K562 (cell line): ENCODE results near the gene CAMK2G. TPM values are rescaled to one million over a fixed set of nuclear protein-coding genes. Genes with fewer than 3 reads are reported as not detected.

Experiments
- ATAC-seq: fragments of 200-7000 bp; cut with Tn5 transposase; 3 replicates; pipeline ENCODE4 v1.9.1; 2020; ENCODE audit warnings: moderate library complexity
- BruUV-seq: library from RNA; stranded (reverse); fragments of 400-500 nt; replicated peaks from 2 replicates; lab custom pipeline; 2021; lab: Mats Ljungman, UMichigan
- CTCF ChIA-PET: fragments of 300-600 bp; formaldehyde crosslinking; extraction: SDS; loops from one replicate; lab custom pipeline; 2021; ENCODE audit warnings: low intra/inter-chr PET ratio; lab: Yijun Ruan, JAX
- POLR2A ChIA-PET: fragments of 300-600, 350-650 bp; sonication (Branson Sonifier 250); formaldehyde crosslinking; extraction: SDS; loops from one replicate; lab custom pipeline; 2021; ENCODE audit warnings: antibody characterized with exemption, inconsistent platforms; lab: Yijun Ruan, JAX
- DNase-seq, 4 experiments: peaks; one replicate each; pipeline versions ENCODE4 v3.0.0 to v3.0.0-alpha.2; 2011 to 2018; ENCODE audit warnings: low spot score in 3 of 4, mixed read lengths in 3 of 4; ENCODE audit errors: extremely low read depth in 1 of 4
- FAIRE-seq: peaks from 2 replicates; lab custom pipeline; 2011; peaks lifted over from hg19 to GRCh38; lab: Jason Lieb, UNC
- H2AFZ ChIP-seq: 2 replicates; pipeline ENCODE4 v1.6.0; 2011; ENCODE audit warnings: low read depth, low read length, control low read depth, inconsistent platforms
- H3K27ac ChIP-seq: fragments of 200-600 bp; 3 replicates; pipeline ENCODE4 v1.8.0; 2011; ENCODE audit warnings: low read depth, mild to moderate bottlenecking, control low read depth, inconsistent platforms, low read length, moderate library complexity, mixed read lengths; ENCODE audit errors: extremely low read depth
- H3K27me3 ChIP-seq, 2 experiments: fragments of 300-600 bp in 1 of 2; 2 replicates in 1 of 2; 3 replicates in 1 of 2; pipeline versions ENCODE4 v1.6.0 to v1.8.0; 2011; ENCODE audit warnings: inconsistent platforms in 2 of 2, low read length in 2 of 2, mild to moderate bottlenecking in 1 of 2, mixed read lengths in 1 of 2, moderate library complexity in 1 of 2; ENCODE audit not compliant: control insufficient read depth in 2 of 2, insufficient read depth in 2 of 2
- H3K36me3 ChIP-seq: fragments of 300-600 bp; 3 replicates; pipeline ENCODE4 v1.8.0; 2011; ENCODE audit warnings: mild to moderate bottlenecking, low read length, inconsistent platforms; ENCODE audit not compliant: control insufficient read depth, insufficient read depth
- H3K4me1 ChIP-seq, 2 experiments: fragments of 200-600 bp in 1 of 2; replicated peaks in 1 of 2; 2 replicates in 1 of 2; 3 replicates in 1 of 2; pipeline versions ENCODE4 v1.5.1 to v1.8.0; 2011; ENCODE audit warnings: inconsistent platforms in 2 of 2, low read length in 2 of 2, mild to moderate bottlenecking in 1 of 2, mixed read lengths in 1 of 2, moderate library complexity in 1 of 2; ENCODE audit not compliant: control insufficient read depth in 2 of 2, insufficient read depth in 2 of 2
- H3K4me2 ChIP-seq: 2 replicates; pipeline ENCODE4 v1.6.1; 2011; ENCODE audit warnings: low read length, control low read depth, inconsistent platforms, mixed read lengths; ENCODE audit not compliant: insufficient read depth
- H3K4me3 ChIP-seq: fragments of 200-600 bp; sonication (generic), shearing (Covaris generic); 2 replicates; pipeline ENCODE4 v1.5.1; 2016; ENCODE audit warnings: control low read depth, inconsistent platforms
- H3K79me2 ChIP-seq: fragments of 200-600 bp; 3 replicates; pipeline ENCODE4 v1.8.0; 2011; ENCODE audit warnings: low read length, inconsistent platforms; ENCODE audit not compliant: control insufficient read depth, insufficient read depth
- H3K9ac ChIP-seq, 2 experiments: 2 replicates each; pipeline versions ENCODE4 v1.6.0 to v1.6.1; 2011; ENCODE audit warnings: low read depth in 2 of 2, low read length in 2 of 2, control low read depth in 1 of 2, inconsistent platforms in 1 of 2, mild to moderate bottlenecking in 1 of 2, mixed read lengths in 1 of 2; ENCODE audit not compliant: insufficient read depth in 1 of 2
- H3K9me1 ChIP-seq: one replicate; pipeline ENCODE4 v1.6.0; 2011; ENCODE audit warnings: inconsistent platforms, mild to moderate bottlenecking, low read length, moderate library complexity; ENCODE audit not compliant: control insufficient read depth, insufficient read depth
- H3K9me3 ChIP-seq: replicated peaks from 2 replicates; pipeline ENCODE4 v1.5.1; 2011; ENCODE audit warnings: low read depth, low read length, inconsistent platforms; ENCODE audit not compliant: control insufficient read depth, insufficient read depth
- H4K20me1 ChIP-seq: replicated peaks from 2 replicates; pipeline ENCODE4 v1.6.1; 2011; ENCODE audit warnings: low read length, inconsistent platforms, mixed read lengths; ENCODE audit not compliant: control insufficient read depth, insufficient read depth
- FOSL1 ChIP-seq: fragments of 200-800 bp; sonication (Bioruptor generic); conservative IDR thresholded peaks from 2 replicates; pipeline ENCODE4 v1.6.1; 2016; ENCODE audit warnings: missing genetic modification characterization, missing compliant biosample characterization
- HLTF ChIP-seq: fragments of 450-650 bp; IDR thresholded peaks from 2 replicates; pipeline ENCODE4 v1.6.1; 2016
- HNRNPH1 ChIP-seq: fragments of 200-400 bp; formaldehyde crosslinking; optimal IDR thresholded peaks from 2 replicates; pipeline ENCODE3; 2017; ENCODE audit warnings: low read depth, mild to moderate bottlenecking, low read length, moderate library complexity
- LEF1 ChIP-seq: fragments of 450-650 bp; IDR thresholded peaks from 2 replicates; pipeline ENCODE4 v1.6.1; 2016; ENCODE audit warnings: mild to moderate bottlenecking
- SAP30 ChIP-seq: fragments of 200-600 bp; sonication (generic); IDR thresholded peaks from 2 replicates; pipeline ENCODE4 v1.6.1; 2012; ENCODE audit warnings: borderline replicate concordance, low read depth, mild to moderate bottlenecking, moderate library complexity, low read length, control low read depth, inconsistent platforms; ENCODE audit not compliant: insufficient read depth, poor library complexity, severe bottlenecking
- SMARCE1 ChIP-seq: fragments of 450-650 bp; IDR thresholded peaks from 2 replicates; pipeline ENCODE4 v1.7.1; 2016; ENCODE audit warnings: mild to moderate bottlenecking
- ZNF384 ChIP-seq: IDR thresholded peaks from 2 replicates; pipeline ENCODE4 v1.6.1; 2012; ENCODE audit warnings: low read depth, low read length, improper control_type of control experiment
- ZNF766 ChIP-seq: fragments of 200-800 bp; sonication (Bioruptor generic); conservative IDR thresholded peaks from 2 replicates; pipeline ENCODE4 v1.6.1; 2016; ENCODE audit warnings: missing genetic modification characterization, missing compliant biosample characterization
- WGBS: fragments of 100-300 bp; shearing (Covaris generic); methylation state at CpG from one replicate; pipeline ENCODE4 v1.1.6; 2016; ENCODE audit warnings: low coverage, mixed read lengths; ENCODE audit not compliant: insufficient coverage; ENCODE audit errors: missing lambda C conversion rate; 5-methylcytosine and 5-hydroxymethylcytosine counted together
- in situ Hi-C: fragments of 300-500 bp; cut with MboI; formaldehyde crosslinking; loops from 4 replicates; pipeline ENCODE4 v1.15.0; 2018; ENCODE audit warnings: inconsistent platforms, mixed read lengths
- intact Hi-C: fragments of 100-400 bp; cut with micrococcal nuclease; formaldehyde crosslinking; loops from 2 replicates; pipeline ENCODE4 v1.14.2; 2022
- polyA plus RNA-seq, 8 experiments: library from polyadenylated mRNA; depleted of rRNA in 4 of 8; stranded (reverse) in 5 of 8; unstranded in 3 of 8; fragments of >200 nt; fragmentation: Nextera tagmentation in 2 of 8; fragmentation: Illumina TruSeq in 1 of 8; extraction: Ambion mirVana in 2 of 8; extraction: Trizol in 1 of 8; gene quantifications; 2 replicates each; pipeline versions ENCODE4 v1.2.1 to v1.2.3, GENCODE V29; 2011 to 2014; ENCODE audit warnings: inconsistent platforms in 1 of 8, missing spikeins in 1 of 8
- total RNA-seq, 7 experiments: library from RNA; depleted of rRNA in 6 of 7; stranded (reverse); fragments of >200 nt in 6 of 7; fragmentation: Illumina TruSeq in 2 of 7; extraction: Trizol in 2 of 7; gene quantifications; 2 replicates each; pipeline versions ENCODE4 v1.2.1 to v1.2.3, GENCODE V29; 2011 to 2021; ENCODE audit warnings: low replicate concordance in 1 of 7
- TF ChIP-seq, protein P1 (sequence below): fragments of 450-650 bp; formaldehyde crosslinking; IDR thresholded peaks from 2 replicates; pipeline ENCODE4 v1.4.0; 2020; ENCODE audit warnings: mild to moderate bottlenecking, moderate library complexity
- TF ChIP-seq, protein P2 (sequence below): fragments of 250-450 bp; sonication (Bioruptor Pico); IDR thresholded peaks from 2 replicates; pipeline ENCODE4 v1.4.0; 2020
- TF ChIP-seq, protein P3 (sequence below): sonication (generic); formaldehyde crosslinking; IDR thresholded peaks from 2 replicates; pipeline ENCODE4 v1.8.1; 2023; ENCODE audit warnings: mild to moderate bottlenecking, missing genetic modification reagents
- TF ChIP-seq, protein P4 (sequence below): fragments of 250-450 bp; sonication (Bioruptor Pico); IDR thresholded peaks from 2 replicates; pipeline ENCODE4 v1.5.0; 2021
- TF ChIP-seq, protein P5 (sequence below): fragments of 250-450 bp; sonication (Bioruptor Pico); IDR thresholded peaks from 2 replicates; pipeline ENCODE4 v1.8.0; 2022; ENCODE audit warnings: inconsistent platforms, mild to moderate bottlenecking, moderate library complexity, borderline replicate concordance

The CAMK2G gene
- total and polyA plus RNA-seq, 9 of the 15 experiments (the other 6 are each of a cell fraction or from before 2014, with no cell fraction given), result 9.0 to 37.9 (median 32.6) TPM

DNA sequence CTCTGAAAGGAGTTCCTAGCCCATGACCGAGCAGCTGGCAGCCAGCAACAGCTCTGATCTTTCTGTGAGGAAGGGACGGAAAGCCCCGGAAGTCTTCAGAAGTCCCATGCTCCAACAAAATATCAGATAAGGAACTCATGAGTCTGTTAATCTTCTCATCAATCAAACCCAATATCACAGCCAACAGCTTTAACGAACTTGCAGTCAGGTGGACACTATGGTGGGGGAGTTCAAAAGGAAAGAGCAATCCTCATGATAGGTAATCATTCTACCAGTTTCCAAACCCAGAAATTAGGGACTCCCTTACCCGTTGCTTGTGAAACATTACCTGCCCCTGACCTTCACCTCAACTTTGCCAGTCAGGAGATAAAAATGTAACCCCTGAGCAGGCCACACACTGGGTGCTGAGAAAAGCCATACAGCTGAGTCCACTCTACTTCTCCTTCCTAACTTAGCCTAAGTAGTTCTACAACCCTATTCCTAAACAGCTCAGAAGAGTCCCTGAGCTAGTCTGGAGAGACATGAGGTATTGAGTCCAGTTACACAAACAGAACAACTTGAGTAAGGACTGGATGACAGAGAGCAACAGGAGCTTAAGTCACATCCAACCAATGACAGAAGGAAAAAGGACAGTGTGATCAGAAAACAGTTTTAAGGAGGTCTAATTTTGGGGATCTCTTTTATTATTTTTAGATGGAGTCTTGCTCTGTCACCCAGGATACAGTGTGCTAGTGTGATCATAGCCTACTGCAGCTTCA lies 65.1 kb downstream of the CAMK2G start:
- BruUV-seq, result TSS peak; percentile 36
- 17% methylated on average over 5 of the region's 5 CpGs for WGBS
- peak overlapping the region; percentile 5; the same call in 1 of the 2 replicates for H3K4me2 ChIP-seq
- ChIA-PET POLR2A (interaction anchor here (0.6 to 3.0 kb wide), 11 partner anchors 9 to 67 kb away, joined by 3 to 50 read pairs (median 3); partner anchors contain the start of gene CHCHD1), CTCF (interaction anchor here (0.6 kb wide), 1 partner anchor 259 kb away, joined by 3 read pairs; no protein-coding TSS in a partner anchor)
- peak overlapping the region; percentile 37; the same call in 2 of the 3 replicates for H3K27ac ChIP-seq
- no peaks in the 10 kb centered on the region for H3K9me3 ChIP-seq
- H2AFZ ChIP-seq, result no peak overlapping the region
- H3K36me3 ChIP-seq, result peaks cover 55% of the 10 kb centered on the region
- H3K9ac ChIP-seq, result peak overlapping the region; percentile 24 to 72; a peak in 3 of 4 replicates
- no peaks in the 10 kb centered on the region for H3K27me3 ChIP-seq
- H3K9me1 ChIP-seq, result no peaks in the 10 kb centered on the region
- FAIRE-seq (peak; percentile 61), DNase-seq (peak in 1 of 4 experiments; percentile 48), ATAC-seq (no peak)
- H4K20me1 ChIP-seq, result 0 out of 2 replicates have a peak, but pooled peaks cover 5% of the 10 kb centered on the region
- in situ Hi-C loops, result no loop called here
- H3K4me1 ChIP-seq, result peaks cover 23 to 43% of the 10 kb centered on the region in 2 experiments
- intact Hi-C loops, result no loop called here
- H3K79me2 ChIP-seq, result peaks cover 13% of the 10 kb centered on the region
- H3K4me3 ChIP-seq, result no peak overlapping the region
- TF ChIP-seq HNRNPH1 (no peak), ZNF384 (no peak), HLTF (no peak), FOSL1 (0 out of 2 replicates have a peak, but pooled peaks have one; percentile 13), ZNF766 (CRISPR knock-in tag) (peak; percentile 61), SMARCE1 (peak; percentile 60; the same call in 1 of the 2 replicates), SAP30 (no peak), LEF1 (peak; percentile 33; the same call in 1 of the 2 replicates)
- TF ChIP-seq, protein P1, sequence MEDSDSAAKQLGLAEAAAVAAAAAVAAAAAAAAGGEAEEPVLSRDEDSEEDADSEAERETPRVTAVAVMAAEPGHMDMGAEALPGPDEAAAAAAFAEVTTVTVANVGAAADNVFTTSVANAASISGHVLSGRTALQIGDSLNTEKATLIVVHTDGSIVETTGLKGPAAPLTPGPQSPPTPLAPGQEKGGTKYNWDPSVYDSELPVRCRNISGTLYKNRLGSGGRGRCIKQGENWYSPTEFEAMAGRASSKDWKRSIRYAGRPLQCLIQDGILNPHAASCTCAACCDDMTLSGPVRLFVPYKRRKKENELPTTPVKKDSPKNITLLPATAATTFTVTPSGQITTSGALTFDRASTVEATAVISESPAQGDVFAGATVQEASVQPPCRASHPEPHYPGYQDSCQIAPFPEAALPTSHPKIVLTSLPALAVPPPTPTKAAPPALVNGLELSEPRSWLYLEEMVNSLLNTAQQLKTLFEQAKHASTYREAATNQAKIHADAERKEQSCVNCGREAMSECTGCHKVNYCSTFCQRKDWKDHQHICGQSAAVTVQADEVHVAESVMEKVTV (CRISPR knock-in tag), result no peak
- TF ChIP-seq, protein P2, sequence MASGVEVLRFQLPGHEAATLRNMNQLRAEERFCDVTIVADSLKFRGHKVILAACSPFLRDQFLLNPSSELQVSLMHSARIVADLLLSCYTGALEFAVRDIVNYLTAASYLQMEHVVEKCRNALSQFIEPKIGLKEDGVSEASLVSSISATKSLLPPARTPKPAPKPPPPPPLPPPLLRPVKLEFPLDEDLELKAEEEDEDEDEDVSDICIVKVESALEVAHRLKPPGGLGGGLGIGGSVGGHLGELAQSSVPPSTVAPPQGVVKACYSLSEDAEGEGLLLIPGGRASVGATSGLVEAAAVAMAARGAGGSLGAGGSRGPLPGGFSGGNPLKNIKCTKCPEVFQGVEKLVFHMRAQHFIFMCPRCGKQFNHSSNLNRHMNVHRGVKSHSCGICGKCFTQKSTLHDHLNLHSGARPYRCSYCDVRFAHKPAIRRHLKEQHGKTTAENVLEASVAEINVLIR (CRISPR knock-in tag), result no peak
- TF ChIP-seq, protein P3, sequence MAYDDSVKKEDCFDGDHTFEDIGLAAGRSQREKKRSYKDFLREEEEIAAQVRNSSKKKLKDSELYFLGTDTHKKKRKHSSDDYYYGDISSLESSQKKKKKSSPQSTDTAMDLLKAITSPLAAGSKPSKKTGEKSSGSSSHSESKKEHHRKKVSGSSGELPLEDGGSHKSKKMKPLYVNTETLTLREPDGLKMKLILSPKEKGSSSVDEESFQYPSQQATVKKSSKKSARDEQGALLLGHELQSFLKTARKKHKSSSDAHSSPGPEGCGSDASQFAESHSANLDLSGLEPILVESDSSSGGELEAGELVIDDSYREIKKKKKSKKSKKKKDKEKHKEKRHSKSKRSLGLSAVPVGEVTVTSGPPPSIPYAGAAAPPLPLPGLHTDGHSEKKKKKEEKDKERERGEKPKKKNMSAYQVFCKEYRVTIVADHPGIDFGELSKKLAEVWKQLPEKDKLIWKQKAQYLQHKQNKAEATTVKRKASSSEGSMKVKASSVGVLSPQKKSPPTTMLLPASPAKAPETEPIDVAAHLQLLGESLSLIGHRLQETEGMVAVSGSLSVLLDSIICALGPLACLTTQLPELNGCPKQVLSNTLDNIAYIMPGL (CRISPR knock-in tag), result no peak
- TF ChIP-seq, protein P4, sequence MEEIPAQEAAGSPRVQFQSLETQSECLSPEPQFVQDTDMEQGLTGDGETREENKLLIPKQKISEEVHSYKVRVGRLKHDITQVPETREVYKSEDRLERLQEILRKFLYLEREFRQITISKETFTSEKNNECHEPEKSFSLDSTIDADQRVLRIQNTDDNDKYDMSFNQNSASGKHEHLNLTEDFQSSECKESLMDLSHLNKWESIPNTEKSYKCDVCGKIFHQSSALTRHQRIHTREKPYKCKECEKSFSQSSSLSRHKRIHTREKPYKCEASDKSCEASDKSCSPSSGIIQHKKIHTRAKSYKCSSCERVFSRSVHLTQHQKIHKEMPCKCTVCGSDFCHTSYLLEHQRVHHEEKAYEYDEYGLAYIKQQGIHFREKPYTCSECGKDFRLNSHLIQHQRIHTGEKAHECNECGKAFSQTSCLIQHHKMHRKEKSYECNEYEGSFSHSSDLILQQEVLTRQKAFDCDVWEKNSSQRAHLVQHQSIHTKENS, result no peak
- TF ChIP-seq, protein P5, sequence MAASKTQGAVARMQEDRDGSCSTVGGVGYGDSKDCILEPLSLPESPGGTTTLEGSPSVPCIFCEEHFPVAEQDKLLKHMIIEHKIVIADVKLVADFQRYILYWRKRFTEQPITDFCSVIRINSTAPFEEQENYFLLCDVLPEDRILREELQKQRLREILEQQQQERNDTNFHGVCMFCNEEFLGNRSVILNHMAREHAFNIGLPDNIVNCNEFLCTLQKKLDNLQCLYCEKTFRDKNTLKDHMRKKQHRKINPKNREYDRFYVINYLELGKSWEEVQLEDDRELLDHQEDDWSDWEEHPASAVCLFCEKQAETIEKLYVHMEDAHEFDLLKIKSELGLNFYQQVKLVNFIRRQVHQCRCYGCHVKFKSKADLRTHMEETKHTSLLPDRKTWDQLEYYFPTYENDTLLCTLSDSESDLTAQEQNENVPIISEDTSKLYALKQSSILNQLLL (CRISPR knock-in tag), result no peak
